Measurements from ENCODE around the gene AMHR2. TPM values are rescaled to one million over a fixed set of nuclear protein-coding genes. Genes with fewer than 3 reads are reported as not detected.

The AMHR2 gene
- total and polyA plus RNA-seq, 9 of the 15 experiments (the other 6 are each of a cell fraction or from before 2014, with no cell fraction given) = 8.9 to 49.7 (median 19.3) TPM

DNA sequence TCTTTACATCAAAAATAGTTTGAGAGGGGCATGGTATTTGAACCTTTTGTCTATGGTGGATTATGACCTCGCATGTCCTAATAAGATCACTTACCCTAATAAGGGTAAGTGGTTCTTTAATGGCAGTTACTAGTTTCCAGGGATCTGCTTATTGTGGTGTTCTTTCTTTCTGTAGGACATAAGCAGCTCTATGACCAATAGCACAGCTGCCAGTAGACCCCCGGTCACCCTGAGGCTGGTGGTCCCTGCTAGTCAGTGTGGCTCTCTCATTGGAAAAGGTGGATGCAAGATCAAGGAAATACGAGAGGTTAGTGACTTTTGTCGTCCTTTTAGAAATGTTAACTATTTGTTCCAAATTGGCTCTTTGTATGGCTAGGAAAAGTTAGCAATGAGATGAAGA is 35.4 kb downstream of the AMHR2 start:
- H3K9ac ChIP-seq (ENCODE audit: insufficient read depth in 1 of 2, low read depth in 2 of 2, low read length in 2 of 2) = no peak overlapping the region
- ChIA-PET CTCF (ENCODE audit: low intra/inter-chr PET ratio) (no interaction called here), POLR2A (interaction anchor here (0.7 to 1.6 kb wide), 6 partner anchors 8 to 138 kb away, joined by 3 to 5 read pairs (median 3); partner anchors contain the start of gene AAAS)
- H3K4me3 ChIP-seq = no peak overlapping the region
- 91% methylated on average over 4 of the region's 4 CpGs for WGBS (ENCODE audit: insufficient coverage, low coverage, missing lambda C conversion rate)
- H3K9me3 ChIP-seq (replicated peaks; ENCODE audit: control insufficient read depth, insufficient read depth, low read depth, low read length) = no peaks in the 10 kb centered on the region
- peaks cover 0 to 8% of the 10 kb centered on the region in 2 experiments; a peak in 3 of 5 replicates for H3K4me1 ChIP-seq (replicated peaks in 1 of 2; ENCODE audit: control insufficient read depth in 2 of 2, insufficient read depth in 2 of 2, low read length in 2 of 2)
- H3K9me1 ChIP-seq (ENCODE audit: control insufficient read depth, insufficient read depth, low read length) = peaks cover 4% of the 10 kb centered on the region
- TF ChIP-seq, protein P1, sequence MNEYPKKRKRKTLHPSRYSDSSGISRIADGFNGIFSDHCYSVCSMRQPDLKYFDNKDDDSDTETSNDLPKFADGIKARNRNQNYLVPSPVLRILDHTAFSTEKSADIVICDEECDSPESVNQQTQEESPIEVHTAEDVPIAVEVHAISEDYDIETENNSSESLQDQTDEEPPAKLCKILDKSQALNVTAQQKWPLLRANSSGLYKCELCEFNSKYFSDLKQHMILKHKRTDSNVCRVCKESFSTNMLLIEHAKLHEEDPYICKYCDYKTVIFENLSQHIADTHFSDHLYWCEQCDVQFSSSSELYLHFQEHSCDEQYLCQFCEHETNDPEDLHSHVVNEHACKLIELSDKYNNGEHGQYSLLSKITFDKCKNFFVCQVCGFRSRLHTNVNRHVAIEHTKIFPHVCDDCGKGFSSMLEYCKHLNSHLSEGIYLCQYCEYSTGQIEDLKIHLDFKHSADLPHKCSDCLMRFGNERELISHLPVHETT (CRISPR knock-in tag; conservative IDR thresholded peaks at IDR 0.05 in 1 of 2, IDR thresholded peaks at IDR 0.05 in 1 of 2) = no peak
- TF ChIP-seq POLR2AphosphoS2 (IDR thresholded peaks at IDR 0.05; ENCODE audit: low read length) (no peak), SMARCC2 (IDR thresholded peaks at IDR 0.05; ENCODE audit: low read depth) (no peak), IFI16 (CRISPR knock-in tag; IDR thresholded peaks at IDR 0.05) (no peak), DDX20 (tag; IDR thresholded peaks at IDR 0.05; ENCODE audit: low read depth) (no peak), STAT5A (IDR thresholded peaks at IDR 0.05; ENCODE audit: borderline replicate concordance, low read length) (no peak), RBFOX2 (IDR thresholded peaks at IDR 0.05; ENCODE audit: low read depth, low read length) (no peak), ZNF551 (CRISPR knock-in tag; IDR thresholded peaks at IDR 0.05) (no peak), ZNF143 (CRISPR knock-in tag; IDR thresholded peaks at IDR 0.05) (no peak), ZC3H11A (IDR thresholded peaks at IDR 0.05; ENCODE audit: low read depth, low read length) (no peak)
- TF ChIP-seq, protein P2, sequence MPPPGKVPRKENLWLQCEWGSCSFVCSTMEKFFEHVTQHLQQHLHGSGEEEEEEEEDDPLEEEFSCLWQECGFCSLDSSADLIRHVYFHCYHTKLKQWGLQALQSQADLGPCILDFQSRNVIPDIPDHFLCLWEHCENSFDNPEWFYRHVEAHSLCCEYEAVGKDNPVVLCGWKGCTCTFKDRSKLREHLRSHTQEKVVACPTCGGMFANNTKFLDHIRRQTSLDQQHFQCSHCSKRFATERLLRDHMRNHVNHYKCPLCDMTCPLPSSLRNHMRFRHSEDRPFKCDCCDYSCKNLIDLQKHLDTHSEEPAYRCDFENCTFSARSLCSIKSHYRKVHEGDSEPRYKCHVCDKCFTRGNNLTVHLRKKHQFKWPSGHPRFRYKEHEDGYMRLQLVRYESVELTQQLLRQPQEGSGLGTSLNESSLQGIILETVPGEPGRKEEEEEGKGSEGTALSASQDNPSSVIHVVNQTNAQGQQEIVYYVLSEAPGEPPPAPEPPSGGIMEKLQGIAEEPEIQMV (tag; conservative IDR thresholded peaks at IDR 0.05; ENCODE audit: low read depth) = no peak
- H3K27ac ChIP-seq (ENCODE audit: extremely low read depth, low read depth, low read length) = no peak overlapping the region
- no peak for DNase-seq (ENCODE audit: extremely low read depth in 1 of 4, low spot score in 3 of 4)
- H3K79me2 ChIP-seq (ENCODE audit: control insufficient read depth, insufficient read depth, low read length) = peaks cover 100% of the 10 kb centered on the region
- no peak for ATAC-seq
- H2AFZ ChIP-seq (ENCODE audit: low read depth, low read length) = no peak overlapping the region
- intact Hi-C loops (cut with micrococcal nuclease) (no loop called here), in situ Hi-C loops (cut with MboI) (no loop called here)
- peaks cover 100% of the 10 kb centered on the region for H3K36me3 ChIP-seq (ENCODE audit: control insufficient read depth, insufficient read depth, low read length)
- H3K27me3 ChIP-seq (ENCODE audit: control insufficient read depth in 2 of 2, insufficient read depth in 2 of 2, low read length in 2 of 2) = no peaks in the 10 kb centered on the region
- FAIRE-seq = no peak
- BruUV-seq (replicated peaks) = no TSS peak
- peaks cover 39% of the 10 kb centered on the region for H4K20me1 ChIP-seq (replicated peaks; ENCODE audit: control insufficient read depth, insufficient read depth, low read length)
- no peak overlapping the region for H3K4me2 ChIP-seq (ENCODE audit: insufficient read depth, low read length)

Data from K562 (cell line).